ENCODE data around the gene COPZ1. TPM values are rescaled to one million over a fixed set of nuclear protein-coding genes. Genes with fewer than 3 reads are reported as not detected.

The COPZ1 gene
- total and polyA plus RNA-seq, 9 of the 15 experiments (the other 6 are each of a cell fraction or from before 2014, with no cell fraction given): 137 to 487 (median 233) TPM

GRCh38 chr12:54379398-54380201 lies 54.7 kb downstream of the COPZ1 start (continued):
- TF ChIP-seq FOXK2 (conservative IDR thresholded peaks at IDR 0.05 in 1 of 2, IDR thresholded peaks at IDR 0.05 in 1 of 2; ENCODE audit: low read depth in 2 of 2): no peak
- TF ChIP-seq GABPB1 (CRISPR knock-in tag; IDR thresholded peaks at IDR 0.05): peak; percentile 52; the same call in 1 of the 2 replicates
- no peak for TF ChIP-seq CREB3L1 (IDR thresholded peaks at IDR 0.05; ENCODE audit: borderline replicate concordance, low read depth)
- TF ChIP-seq DACH1 (IDR thresholded peaks at IDR 0.05; ENCODE audit: partially characterized antibody): peak; percentile 33
- no peak for TF ChIP-seq PURB (CRISPR knock-in tag; IDR thresholded peaks at IDR 0.05; ENCODE audit: low read depth)
- no peak for TF ChIP-seq TCF15 (CRISPR knock-in tag; IDR thresholded peaks at IDR 0.05)
- TF ChIP-seq SIN3B (IDR thresholded peaks at IDR 0.05; ENCODE audit: low read depth): no peak
- TF ChIP-seq BMI1 (IDR thresholded peaks at IDR 0.05; ENCODE audit: low read length): no peak
- TF ChIP-seq SLC30A9 (CRISPR knock-in tag; IDR thresholded peaks at IDR 0.05): no peak
- no peak for TF ChIP-seq HNRNPH1 (optimal IDR thresholded peaks at IDR 0.05; ENCODE audit: low read depth, low read length)
- TF ChIP-seq SUPT5H (IDR thresholded peaks at IDR 0.05): no peak; the same call in 1 of the 2 replicates
- TF ChIP-seq ZBTB26 (CRISPR knock-in tag; IDR thresholded peaks at IDR 0.05): no peak
- TF ChIP-seq ZMIZ1 (IDR thresholded peaks at IDR 0.05; ENCODE audit: low read depth in 2 of 2, low read length in 2 of 2): 0 out of 4 replicates have a peak, but pooled peaks of 1 of the 2 experiments have one; percentile 53
- no peak for TF ChIP-seq RUNX1 (IDR thresholded peaks at IDR 0.05; ENCODE audit: low read depth)
- TF ChIP-seq YY1 (IDR thresholded peaks at IDR 0.05; ENCODE audit: borderline replicate concordance in 1 of 3, control insufficient read depth in 1 of 3, extremely low read depth in 1 of 3, insufficient read depth in 3 of 3, insufficient read length in 1 of 3, insufficient replicate concordance in 2 of 3, low read depth in 1 of 3, low read length in 2 of 3): peak in 2 of 3 experiments; percentile 46 to 52
- no peak for TF ChIP-seq ZNF778 (CRISPR knock-in tag; IDR thresholded peaks at IDR 0.05)
- no peak for TF ChIP-seq E2F4 (CRISPR knock-in tag; IDR thresholded peaks at IDR 0.05; ENCODE audit: low read depth)
- no peak for TF ChIP-seq MAFK (IDR thresholded peaks at IDR 0.05; ENCODE audit: low read length)
